MM.1S (cell line): Measurements from ENCODE around the gene OR51B4.
"Not testable (repeated sequence)": the region's sequence is repeated elsewhere in the genome, so short reads cannot be mapped to it uniquely, and the experiment has no call there.

Source experiments
- EZH2 ChIP-seq: fragments of 300-600 bp; sonication (generic); optimal IDR thresholded peaks from 2 replicates; pipeline ENCODE3; 2017; ENCODE audit warnings: low read depth, mild to moderate bottlenecking, antibody characterized with exemption, low read length, mixed read lengths
- EZH2phosphoT487 ChIP-seq: fragments of 300-600 bp; sonication (generic); IDR thresholded peaks from 2 replicates; pipeline ENCODE4 v1.6.1; 2018; ENCODE audit warnings: antibody characterized with exemption, low read length
- TF ChIP-seq, protein P1 (sequence below): fragments of 300-600 bp; sonication (generic); IDR thresholded peaks from 2 replicates; pipeline ENCODE4 v1.5.1; 2016; ENCODE audit warnings: antibody characterized with exemption, low read length, mixed read lengths

DNA sequence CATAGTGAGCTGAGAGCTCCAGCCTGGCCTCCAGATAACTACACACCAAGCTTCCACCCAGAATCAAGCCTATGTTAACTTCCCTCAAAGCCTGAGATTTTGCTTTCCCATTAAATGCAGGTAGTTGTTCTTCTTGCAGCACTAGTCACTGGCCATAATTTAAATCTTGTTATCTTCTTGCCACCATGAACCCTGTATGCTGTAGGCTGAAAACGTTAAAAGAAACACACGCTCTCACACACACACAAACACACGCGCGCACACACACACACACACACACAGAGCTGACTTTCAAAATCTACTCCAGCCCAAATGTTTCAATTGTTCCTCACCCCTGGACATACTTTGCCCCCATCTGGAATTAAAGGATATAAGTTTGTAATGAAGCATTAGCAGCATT is 48.3 kb downstream of the OR51B4 start:
- TF ChIP-seq, protein P1, sequence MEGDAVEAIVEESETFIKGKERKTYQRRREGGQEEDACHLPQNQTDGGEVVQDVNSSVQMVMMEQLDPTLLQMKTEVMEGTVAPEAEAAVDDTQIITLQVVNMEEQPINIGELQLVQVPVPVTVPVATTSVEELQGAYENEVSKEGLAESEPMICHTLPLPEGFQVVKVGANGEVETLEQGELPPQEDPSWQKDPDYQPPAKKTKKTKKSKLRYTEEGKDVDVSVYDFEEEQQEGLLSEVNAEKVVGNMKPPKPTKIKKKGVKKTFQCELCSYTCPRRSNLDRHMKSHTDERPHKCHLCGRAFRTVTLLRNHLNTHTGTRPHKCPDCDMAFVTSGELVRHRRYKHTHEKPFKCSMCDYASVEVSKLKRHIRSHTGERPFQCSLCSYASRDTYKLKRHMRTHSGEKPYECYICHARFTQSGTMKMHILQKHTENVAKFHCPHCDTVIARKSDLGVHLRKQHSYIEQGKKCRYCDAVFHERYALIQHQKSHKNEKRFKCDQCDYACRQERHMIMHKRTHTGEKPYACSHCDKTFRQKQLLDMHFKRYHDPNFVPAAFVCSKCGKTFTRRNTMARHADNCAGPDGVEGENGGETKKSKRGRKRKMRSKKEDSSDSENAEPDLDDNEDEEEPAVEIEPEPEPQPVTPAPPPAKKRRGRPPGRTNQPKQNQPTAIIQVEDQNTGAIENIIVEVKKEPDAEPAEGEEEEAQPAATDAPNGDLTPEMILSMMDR, result not testable (repeated sequence)
- not testable (repeated sequence) for TF ChIP-seq EZH2, EZH2phosphoT487
